Fibroblast of villous mesenchyme (primary cell): ENCODE measurements around the gene GEMIN2. TPM values are rescaled to one million over a fixed set of nuclear protein-coding genes. Genes with fewer than 3 reads are reported as not detected.
"Not testable (repeated sequence)": the region's sequence is repeated elsewhere in the genome, so short reads cannot be mapped to it uniquely, and the experiment has no call there.

Source experiments
- DNase-seq: peaks from one replicate; pipeline ENCODE4 v3.0.0-alpha.2; 2010; ENCODE audit warnings: low read depth
- H3K4me3 ChIP-seq: 2 replicates; pipeline ENCODE4 v1.5.1; 2011; ENCODE audit warnings: low read depth, mild to moderate bottlenecking, low read length
- total RNA-seq: library from RNA; depleted of rRNA; stranded (reverse); fragments of >200 nt; gene quantifications from 2 replicates; pipeline ENCODE4 v1.2.3, GENCODE V29; 2012
- TF ChIP-seq, protein P1 (sequence below): IDR thresholded peaks from 2 replicates; pipeline ENCODE4 v1.5.1; 2012; ENCODE audit warnings: low read depth, mild to moderate bottlenecking, low read length; ENCODE audit not compliant: insufficient read depth

GEMIN2 gene
- total RNA-seq, 1 donor, result 35.4 TPM

DNA sequence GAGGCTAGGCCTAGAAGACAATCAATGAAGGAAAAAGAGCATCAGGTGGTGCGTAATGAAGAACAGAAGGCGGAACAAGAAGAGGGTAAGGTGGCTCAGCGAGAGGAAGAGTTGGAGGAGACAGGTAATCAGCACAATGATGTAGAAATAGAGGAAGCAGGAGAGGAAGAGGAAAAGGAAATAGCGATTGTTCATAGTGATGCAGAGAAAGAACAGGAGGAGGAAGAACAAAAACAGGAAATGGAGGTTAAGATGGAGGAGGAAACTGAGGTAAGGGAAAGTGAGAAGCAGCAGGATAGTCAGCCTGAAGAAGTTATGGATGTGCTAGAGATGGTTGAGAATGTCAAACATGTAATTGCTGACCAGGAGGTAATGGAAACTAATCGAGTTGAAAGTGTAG, 66.4 kb downstream of the GEMIN2 start:
- DNase-seq, result no peak
- TF ChIP-seq, protein P1, sequence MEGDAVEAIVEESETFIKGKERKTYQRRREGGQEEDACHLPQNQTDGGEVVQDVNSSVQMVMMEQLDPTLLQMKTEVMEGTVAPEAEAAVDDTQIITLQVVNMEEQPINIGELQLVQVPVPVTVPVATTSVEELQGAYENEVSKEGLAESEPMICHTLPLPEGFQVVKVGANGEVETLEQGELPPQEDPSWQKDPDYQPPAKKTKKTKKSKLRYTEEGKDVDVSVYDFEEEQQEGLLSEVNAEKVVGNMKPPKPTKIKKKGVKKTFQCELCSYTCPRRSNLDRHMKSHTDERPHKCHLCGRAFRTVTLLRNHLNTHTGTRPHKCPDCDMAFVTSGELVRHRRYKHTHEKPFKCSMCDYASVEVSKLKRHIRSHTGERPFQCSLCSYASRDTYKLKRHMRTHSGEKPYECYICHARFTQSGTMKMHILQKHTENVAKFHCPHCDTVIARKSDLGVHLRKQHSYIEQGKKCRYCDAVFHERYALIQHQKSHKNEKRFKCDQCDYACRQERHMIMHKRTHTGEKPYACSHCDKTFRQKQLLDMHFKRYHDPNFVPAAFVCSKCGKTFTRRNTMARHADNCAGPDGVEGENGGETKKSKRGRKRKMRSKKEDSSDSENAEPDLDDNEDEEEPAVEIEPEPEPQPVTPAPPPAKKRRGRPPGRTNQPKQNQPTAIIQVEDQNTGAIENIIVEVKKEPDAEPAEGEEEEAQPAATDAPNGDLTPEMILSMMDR, result no peak

DNA sequence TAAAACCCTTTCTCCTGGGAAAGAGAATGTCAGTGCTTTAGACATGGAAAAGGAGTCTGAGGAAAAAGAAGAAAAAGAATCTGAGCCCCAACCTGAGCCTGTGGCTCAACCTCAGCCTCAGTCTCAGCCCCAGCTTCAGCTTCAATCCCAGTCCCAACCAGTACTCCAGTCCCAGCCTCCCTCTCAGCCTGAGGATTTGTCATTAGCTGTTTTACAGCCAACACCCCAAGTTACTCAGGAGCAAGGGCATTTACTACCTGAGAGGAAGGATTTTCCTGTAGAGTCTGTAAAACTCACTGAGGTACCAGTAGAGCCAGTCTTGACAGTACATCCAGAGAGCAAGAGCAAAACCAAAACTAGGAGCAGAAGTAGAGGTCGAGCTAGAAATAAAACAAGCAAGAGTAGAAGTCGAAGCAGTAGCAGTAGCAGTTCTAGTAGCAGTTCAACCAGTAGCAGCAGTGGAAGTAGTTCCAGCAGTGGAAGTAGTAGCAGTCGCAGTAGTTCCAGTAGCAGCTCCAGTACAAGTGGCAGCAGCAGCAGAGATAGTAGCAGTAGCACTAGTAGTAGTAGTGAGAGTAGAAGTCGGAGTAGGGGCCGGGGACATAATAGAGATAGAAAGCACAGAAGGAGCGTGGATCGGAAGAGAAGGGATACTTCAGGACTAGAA, 67.0 kb downstream of the GEMIN2 start:
- DNase-seq, result no peak
- H3K4me3 ChIP-seq, result no peak overlapping the region
- TF ChIP-seq, protein P1, result no peak

More for the DNA sequence above, 66.4 kb downstream of the GEMIN2 start:
- H3K4me3 ChIP-seq, result no peak overlapping the region

DNA sequence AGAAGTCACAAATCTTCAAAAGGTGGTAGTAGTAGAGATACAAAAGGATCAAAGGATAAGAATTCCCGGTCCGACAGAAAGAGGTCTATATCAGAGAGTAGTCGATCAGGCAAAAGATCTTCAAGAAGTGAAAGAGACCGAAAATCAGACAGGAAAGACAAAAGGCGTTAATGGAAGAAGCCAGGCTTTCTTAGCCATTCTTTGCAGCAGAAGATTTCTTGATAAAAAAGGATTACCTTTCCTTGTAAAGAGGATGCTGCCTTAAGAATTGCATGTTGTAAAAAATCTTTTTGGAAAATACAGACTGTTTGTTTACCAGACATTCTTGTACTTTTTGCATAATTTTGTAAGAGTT, 67.5 kb downstream of the GEMIN2 start:
- TF ChIP-seq, protein P1, result no peak
- H3K4me3 ChIP-seq, result no peak overlapping the region
- DNase-seq, result no peak

DNA sequence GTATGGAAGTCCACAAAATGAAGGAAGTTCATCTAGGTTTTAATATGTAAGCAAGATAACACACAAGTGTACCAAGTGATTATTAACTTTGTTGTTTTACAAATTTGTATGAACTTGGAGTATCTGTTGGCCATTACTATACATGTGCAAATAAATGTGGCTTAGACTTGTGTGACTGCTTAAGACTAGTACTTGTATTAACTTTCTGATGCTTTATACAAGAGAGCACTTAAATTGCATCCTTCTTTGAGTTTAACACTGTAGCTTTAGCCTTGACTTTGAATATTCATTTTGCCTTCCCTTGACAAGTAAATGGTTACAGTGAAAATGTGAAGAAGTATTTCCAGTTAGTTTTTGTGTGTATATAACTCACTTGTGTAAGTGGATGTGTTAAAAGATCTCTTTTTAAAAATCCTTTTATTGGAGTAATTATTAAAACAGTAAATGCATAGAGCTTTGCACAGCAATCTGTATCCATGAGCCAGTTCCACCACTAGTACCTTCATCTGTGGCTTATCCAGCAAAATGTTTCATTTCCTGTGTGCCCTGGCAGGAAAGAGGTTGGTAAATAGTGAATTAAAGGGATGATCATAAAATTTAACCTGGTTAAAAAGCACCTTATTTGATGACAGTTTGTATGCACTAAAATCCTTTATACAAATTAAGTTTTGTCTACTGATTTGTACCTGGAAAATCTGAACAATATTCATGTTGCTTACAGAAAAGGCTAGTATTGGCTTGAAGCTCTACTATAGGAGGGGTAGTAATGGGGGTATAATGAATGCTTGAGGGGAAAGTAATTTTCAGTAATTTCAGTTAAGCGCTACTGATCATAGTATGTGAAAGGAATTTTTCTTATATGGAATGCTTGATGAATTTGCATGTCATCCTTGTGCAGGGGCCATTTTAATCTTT, 68.9 kb downstream of the GEMIN2 start:
- DNase-seq, result no peak
- TF ChIP-seq, protein P1, result no peak

DNA sequence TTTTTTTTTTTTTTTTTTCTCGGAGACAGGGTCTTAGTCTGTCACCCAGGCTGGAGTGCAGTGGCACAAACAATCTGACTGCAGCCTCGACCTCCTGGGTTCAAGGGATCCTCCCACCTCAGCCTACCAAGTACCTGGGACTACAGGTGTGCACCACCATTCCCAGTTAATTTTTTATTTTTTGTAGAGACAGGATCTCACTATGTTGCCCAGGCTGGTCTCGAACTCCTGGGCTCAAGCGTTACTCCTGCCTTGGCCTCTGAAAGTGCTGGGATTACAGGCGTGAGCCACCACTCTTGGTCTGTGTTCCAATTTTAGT, 69.5 kb downstream of the GEMIN2 start:
- not testable (repeated sequence) for DNase-seq, H3K4me3 ChIP-seq

More for the DNA sequence above, 68.9 kb downstream of the GEMIN2 start:
- H3K4me3 ChIP-seq, result no peak overlapping the region

DNA sequence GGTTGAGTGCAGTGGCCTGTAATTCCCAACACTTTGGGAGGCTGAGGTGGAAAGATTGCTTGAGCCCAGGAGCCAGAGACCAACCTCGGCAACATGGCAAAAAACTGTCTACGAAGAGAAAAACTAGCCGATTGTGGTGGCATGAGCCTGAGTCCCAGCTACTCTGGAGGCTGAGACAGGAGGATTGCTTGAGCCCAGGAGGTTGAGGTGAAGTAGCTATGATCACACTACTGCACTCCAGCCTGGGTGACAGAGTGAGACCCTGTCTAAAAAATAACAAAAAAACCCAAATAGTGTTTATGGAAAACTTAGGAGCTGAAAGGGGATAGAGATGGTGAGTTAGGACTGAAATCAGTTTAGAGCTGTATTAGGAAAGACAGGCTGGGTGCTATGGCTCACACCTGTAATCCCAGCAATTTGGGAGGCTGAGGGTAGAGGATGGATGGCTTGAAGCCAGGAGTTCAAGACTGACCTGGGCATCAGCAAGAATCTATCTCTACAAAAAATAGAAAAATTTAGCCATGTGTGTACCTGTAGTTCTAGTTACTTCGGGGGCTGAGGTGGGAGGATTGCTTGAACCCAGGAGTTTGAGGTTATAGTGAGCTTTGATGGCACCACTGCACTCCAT, 70.6 kb downstream of the GEMIN2 start:
- no peak for DNase-seq
- TF ChIP-seq, protein P1, result no peak
- no peak overlapping the region for H3K4me3 ChIP-seq
